ENCODE results near the gene NANOS3.

NANOS3 gene

DNA sequence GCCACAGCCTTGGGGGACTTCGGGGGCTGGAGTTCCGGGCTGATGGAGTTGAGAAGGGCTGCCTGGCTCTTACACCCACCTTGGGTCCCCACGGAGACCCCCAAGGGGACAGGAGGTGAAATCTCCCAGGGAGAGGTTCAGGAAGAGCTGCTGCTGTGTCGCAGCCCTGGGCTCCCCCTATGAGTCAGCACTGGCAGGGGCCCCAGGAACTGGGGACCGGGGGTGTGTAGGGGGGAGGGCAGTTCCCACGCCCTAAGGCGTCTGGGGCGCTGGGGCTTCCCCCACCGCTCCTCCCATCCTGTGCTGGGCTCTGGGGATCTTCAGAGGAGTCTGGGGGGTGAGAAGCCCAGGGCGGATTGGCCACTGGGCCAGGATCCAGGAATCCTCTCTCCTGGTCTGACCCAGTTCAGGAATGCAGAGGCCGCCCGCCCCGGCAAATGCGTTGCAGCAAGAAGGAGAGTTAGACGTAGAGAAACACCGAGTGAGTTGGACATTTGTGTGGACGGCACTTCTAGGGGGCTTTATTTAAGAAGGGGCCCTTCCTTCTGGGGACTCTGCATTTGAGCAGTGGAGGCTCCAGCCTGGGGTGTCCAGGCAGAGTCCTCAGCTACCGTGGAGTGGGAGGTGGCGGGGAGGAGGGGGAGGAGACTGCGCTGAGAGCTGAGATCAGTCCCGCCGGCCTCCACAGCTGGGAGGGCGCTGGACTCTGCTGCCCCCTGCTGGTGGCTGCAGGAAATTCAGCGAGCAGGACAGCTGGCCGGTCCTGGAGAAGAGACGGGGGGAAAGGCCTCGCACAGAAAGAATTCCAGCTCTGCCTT is 15.0 kb upstream of the NANOS3 start:
- in situ Hi-C loops (cut with HindIII; ENCODE audit: low sequenced_read_pairs) = no loop called here

DNA sequence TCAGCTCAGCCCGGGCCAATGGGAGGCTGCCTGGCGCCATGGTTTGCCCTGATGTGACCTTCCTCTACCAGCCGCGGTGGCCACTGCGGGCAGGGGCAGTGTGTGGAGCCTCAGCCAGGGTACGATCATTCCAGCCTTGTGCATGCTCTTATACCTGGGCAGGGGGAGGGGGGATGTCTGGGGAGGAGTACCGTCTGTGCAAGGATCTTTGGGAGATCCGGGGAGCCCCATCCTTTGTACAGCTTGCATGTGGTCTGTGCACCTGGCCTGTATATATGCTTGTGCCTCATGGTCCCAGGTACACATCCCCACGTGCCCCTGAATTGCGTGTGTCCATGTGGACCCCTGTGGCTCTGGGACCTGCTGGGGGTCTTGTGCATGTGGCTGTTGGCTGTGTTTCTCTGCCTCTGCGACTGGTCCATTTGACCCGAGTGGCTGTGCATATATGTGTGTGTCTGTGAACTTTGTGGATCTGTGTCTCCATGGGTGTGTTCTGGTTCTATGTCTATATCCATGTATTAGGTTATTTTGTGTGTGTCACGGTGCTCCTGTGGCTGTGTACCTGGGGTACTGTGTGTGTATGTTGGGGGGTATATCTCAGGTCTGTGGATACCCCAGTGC is 12.8 kb upstream of the NANOS3 start:
- in situ Hi-C loops (cut with HindIII; ENCODE audit: low sequenced_read_pairs) = no loop called here

DNA sequence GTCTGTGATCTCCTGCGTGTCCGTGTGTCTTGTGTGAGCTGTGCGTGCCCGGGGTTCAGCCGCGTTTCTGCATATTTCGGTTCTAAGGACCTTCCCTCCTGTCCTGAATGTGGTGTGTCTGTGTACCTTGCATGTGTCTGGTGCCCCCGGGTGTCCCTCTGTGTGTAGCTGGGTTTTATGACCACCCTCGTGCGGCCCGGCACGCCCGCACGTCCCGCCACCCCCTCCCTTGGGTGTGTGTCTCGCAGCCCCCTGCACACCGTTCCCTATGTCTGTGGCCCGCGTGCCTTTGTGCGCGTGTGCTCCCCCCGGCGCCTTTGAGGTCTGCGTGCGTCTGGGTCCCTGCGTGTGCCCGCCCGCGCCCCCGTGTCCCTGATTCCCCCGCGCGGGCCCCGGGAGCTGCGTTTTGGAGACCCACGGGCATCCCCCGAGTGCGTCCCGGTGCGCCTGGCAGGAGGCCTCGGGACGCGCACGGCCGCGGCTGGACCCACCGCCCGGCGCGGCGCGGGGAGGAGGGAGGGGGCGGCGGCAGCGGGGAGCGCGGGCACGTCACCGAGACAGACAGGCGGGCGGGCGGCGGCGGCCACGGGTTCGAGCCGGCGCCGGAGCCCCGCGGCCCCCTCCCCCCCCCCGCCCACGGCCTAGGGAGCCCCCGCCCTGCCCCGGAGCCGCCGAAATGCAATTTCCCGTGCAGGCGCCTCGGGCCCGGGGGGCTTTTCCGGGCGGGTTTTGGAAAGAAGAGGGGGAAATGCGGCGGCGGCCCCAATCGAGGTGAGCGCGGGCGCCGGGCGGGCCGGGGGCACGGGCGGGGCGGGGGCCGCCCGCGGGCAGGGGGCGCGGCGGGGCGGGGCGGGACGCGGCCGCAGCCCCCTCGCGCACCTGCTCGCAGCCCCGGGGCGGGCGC is 12.0 kb upstream of the NANOS3 start:
- in situ Hi-C loops (cut with HindIII; ENCODE audit: low sequenced_read_pairs) = no loop called here

DNA sequence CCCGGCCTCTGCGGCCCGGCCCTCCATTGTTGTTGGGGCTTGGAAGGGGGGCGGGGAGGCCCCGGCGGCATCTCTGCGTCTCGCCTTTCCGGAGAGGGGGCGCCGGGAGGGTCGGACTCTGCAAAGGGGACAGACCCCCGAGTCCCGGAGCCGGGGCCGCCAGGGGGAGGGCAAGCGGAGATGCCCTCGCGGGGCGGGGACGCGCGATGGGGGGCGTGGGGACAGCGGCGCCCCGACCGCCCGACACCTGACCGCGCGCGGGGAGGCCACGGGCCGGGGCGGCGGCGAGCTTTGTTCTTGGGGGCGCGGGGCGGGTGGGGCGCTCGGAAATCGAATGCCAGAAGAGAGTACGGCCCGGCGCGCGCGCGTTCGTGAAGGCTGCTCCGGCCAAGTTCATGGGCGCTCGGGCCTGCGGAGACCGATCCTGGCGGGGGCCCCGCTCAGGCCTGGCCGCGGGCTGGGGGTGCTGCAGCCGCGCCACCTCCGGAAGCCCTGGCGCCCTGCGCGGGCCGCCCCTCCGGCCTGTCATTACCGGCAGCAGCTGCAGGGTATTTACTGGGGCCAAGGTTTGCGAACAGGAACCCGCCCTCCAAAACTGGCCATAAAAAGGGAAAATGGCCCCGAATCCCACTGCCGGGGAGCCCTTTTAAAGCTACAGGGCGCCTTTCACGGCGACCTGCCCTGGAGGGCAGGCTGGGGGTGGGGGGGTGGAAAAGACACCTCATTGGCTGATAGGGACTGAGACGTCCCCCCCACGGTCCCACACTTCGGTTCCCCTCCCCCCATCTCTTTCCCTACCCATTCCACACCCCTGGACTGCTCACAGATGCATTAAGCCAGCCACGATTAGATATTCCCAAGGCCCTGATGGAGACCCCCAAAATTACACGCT is 11.1 kb upstream of the NANOS3 start:
- in situ Hi-C loops (cut with HindIII; ENCODE audit: low sequenced_read_pairs) = no loop called here

GRCh38 chr19:13866463-13867046 is 10.4 kb upstream of the NANOS3 start:
- in situ Hi-C loops (cut with HindIII; ENCODE audit: low sequenced_read_pairs) = no loop called here

DNA sequence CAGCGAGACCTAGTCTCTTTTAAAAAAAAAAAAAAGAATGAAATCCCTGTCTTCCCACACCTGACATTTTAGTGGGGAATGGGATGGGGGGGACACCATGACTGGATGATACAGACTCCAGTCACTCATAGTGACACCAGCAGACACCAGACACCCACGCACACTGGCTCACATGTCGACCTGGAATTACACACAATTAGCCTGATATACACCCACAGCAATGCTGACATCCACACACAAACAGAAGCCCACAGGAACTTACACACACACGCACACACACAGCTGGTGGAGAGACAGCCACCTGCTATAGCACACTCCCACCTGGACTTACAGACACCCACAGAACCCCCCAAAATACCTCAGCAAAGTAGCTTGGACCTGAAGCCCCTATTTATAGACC is 8.3 kb upstream of the NANOS3 start:
- in situ Hi-C loops (cut with HindIII; ENCODE audit: low sequenced_read_pairs) = no loop called here

GRCh38 chr19:13869281-13869680 is 7.7 kb upstream of the NANOS3 start:
- in situ Hi-C loops (cut with HindIII; ENCODE audit: low sequenced_read_pairs) = no loop called here

- in situ Hi-C loops (cut with HindIII; ENCODE audit: low sequenced_read_pairs) = no loop called here
Measured at GRCh38 chr19:13870873-13871272, 6.1 kb upstream of the NANOS3 start.

DNA sequence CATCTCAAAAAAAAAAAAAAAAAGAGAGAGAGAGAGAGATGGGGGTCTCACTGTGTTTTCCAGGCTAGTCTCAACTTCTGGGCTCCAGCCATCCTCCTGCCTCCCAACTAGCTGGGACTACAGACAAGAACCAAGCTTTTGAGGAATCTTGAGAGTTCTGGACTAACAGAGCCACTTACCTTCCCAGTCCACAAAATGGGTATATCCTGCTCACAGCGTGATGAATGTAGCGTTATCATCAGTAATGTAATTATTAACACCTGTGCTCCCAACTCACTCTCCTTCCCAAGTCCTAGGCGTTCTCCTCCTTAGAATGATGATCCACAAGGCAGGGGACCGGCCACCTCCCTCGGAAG is 4.6 kb upstream of the NANOS3 start:
- in situ Hi-C loops (cut with HindIII; ENCODE audit: low sequenced_read_pairs) = no loop called here

- in situ Hi-C loops (cut with HindIII; ENCODE audit: low sequenced_read_pairs) = no loop called here
Measured at GRCh38 chr19:13872695-13873389, 4.1 kb upstream of the NANOS3 start.

DNA sequence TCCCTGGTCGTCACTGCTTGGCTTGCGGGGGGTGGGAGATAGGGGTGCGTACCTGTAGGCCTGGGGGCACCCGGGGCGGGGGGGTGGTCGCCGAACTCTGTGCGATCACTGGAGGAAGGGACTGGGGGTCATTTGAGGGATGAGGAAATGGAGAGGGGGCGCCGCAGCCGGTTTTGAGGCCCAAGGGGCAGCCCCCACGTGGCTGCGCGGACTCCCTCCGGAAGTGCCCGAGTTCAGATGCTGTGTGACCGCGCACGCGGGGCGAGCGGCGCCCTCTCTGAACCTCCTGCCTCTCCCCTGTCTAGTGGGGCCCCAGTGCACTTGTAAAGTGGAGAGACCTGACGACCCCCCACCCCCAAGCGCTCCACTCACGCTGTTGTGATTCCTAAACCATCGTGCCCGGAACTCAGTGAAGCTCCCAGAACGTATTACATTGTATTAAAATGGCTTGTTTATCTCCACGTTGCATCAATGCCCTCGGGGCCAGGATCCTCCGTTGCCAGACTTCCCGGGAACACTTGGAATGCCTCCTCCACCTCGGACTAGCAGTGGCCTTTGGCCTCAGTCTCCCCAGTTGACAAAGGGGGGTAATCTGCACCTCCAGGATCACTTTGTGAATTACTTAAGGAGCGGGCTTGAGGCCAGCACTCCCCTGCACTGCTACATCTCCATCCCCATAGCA is 3.0 kb upstream of the NANOS3 start:
- in situ Hi-C loops (cut with HindIII; ENCODE audit: low sequenced_read_pairs) = no loop called here

GRCh38 chr19:13875824-13876223 is 1.1 kb upstream of the NANOS3 start:
- in situ Hi-C loops (cut with HindIII; ENCODE audit: low sequenced_read_pairs) = loop anchor here (25.0 kb wide), 1 partner anchor 211 kb away; the partner anchor contains the start of genes C19orf67 and SAMD1

DNA sequence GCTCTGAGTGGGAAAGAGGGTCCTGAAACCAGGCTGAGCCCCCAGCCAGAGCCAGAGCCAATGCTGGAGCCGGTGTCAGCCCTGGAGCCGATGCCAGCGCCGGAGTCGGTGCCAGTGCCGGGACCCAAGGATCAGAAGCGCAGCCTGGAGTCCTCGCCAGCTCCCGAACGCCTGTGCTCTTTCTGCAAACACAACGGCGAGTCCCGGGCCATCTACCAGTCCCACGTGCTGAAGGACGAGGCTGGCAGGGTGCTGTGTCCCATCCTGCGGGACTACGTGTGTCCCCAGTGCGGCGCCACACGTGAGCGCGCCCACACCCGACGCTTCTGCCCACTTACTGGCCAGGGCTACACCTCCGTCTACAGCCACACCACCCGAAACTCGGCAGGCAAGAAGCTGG is 369 bp downstream of the NANOS3 start:
- in situ Hi-C loops (cut with HindIII; ENCODE audit: low sequenced_read_pairs) = loop anchor here (25.0 kb wide), 1 partner anchor 210 kb away; the partner anchor contains the start of genes C19orf67 and SAMD1

DNA sequence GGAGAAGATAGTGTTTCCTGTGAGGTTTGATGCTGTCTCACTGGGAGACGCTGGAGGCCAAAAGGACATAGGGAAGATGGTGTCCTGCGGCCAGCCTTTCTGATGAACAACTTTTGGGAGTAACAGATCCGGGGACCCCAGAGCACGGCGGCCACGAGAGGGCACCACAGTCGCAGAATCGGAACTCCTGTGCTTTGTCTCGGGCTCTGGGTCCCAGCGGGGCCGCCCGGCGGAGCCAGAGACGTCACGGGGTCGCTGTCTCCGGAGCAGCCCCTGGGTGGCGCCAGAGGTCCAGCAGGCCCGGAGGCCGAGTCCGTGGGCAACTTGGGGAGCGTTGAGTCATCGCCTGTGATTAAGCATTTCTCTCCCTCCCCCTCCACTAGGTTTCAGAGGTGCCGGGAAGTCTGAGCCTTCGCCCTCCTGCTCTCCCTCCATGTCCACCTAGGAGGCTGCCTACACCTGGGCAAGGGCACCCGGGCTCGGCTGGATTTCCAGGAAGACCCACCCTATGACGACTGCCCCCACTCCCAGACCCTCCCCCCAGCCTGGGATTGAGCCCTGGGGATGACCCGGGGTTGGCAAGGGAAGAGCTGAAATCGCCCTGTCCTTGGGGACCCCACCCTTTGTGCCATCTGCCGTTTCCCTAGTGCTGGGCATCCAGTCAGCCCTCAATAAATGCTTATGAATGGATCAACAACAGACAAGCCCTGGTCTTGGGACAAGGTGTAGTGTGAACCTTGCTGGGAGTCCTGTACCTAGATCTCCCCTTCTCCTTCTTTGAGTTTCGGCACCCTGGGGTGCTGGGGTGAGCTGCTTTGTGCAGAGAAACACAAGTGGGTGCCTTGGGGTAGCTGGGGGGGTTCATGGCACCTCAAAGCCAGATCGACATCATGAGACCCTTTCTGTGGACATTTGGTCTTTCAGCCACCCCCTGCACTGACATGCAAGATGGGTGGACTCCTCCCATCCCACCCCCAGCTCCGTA is 3.4 kb downstream of the NANOS3 start:
- in situ Hi-C loops (cut with HindIII; ENCODE audit: low sequenced_read_pairs) = loop anchor here (25.0 kb wide), 1 partner anchor 207 kb away; the partner anchor contains the start of genes C19orf67 and SAMD1

GRCh38 chr19:13881251-13881691 is 4.3 kb downstream of the NANOS3 start:
- in situ Hi-C loops (cut with HindIII; ENCODE audit: low sequenced_read_pairs) = loop anchor here (25.0 kb wide), 1 partner anchor 206 kb away; the partner anchor contains the start of genes C19orf67 and SAMD1

GRCh38 chr19:13881692-13882418 is 4.9 kb downstream of the NANOS3 start:
- in situ Hi-C loops (cut with HindIII; ENCODE audit: low sequenced_read_pairs) = loop anchor here (25.0 kb wide), 1 partner anchor 205 kb away; the partner anchor contains the start of genes C19orf67 and SAMD1

- in situ Hi-C loops (cut with HindIII; ENCODE audit: low sequenced_read_pairs) = loop anchor here (25.0 kb wide), 1 partner anchor 205 kb away; the partner anchor contains the start of genes C19orf67 and SAMD1
Measured at GRCh38 chr19:13882419-13882795, 5.5 kb downstream of the NANOS3 start.

All from DLD1 (cell line).